Upper lobe of left lung (tissue), 4 donors: Measurements from ENCODE around the gene NR2C2.

ENCODE experiments used
- CTCF ChIP-seq, 6 experiments: fragments of 450-650 bp in 4 of 6; fragments of 200-600 bp in 2 of 6; sonication (generic) in 2 of 6; IDR thresholded peaks; one replicate each; pipeline ENCODE4 v1.5.1; 2016 to 2019; ENCODE audit warnings: antibody characterized with exemption in 6 of 6
- EP300 ChIP-seq, 4 donors: sonication (generic); formaldehyde crosslinking; IDR thresholded peaks; one replicate each; pipeline ENCODE4 v1.5.1; 2017; ENCODE audit warnings: antibody characterized with exemption in 4 of 4, control low read depth in 2 of 4

- TF ChIP-seq CTCF (IDR thresholded peaks at IDR 0.05): no peak
- TF ChIP-seq EP300 (IDR thresholded peaks at IDR 0.05): no peak
Measured at GRCh38 chr3:15053541-15053940, 106.2 kb downstream of the NR2C2 start.
